GM23338 (cell line): ENCODE measurements around the gene THBS2. TPM values are rescaled to one million over a fixed set of nuclear protein-coding genes. Genes with fewer than 3 reads are reported as not detected.

Experiments
- ATAC-seq: fragments of 200-7000 bp; cut with Tn5 transposase; 3 replicates; pipeline ENCODE4 v1.9.1; 2020
- DNase-seq: peaks from one replicate; pipeline ENCODE4 v3.0.0-alpha.2; 2015; ENCODE audit warnings: low spot score
- H2AFZ ChIP-seq: fragments of 200-600 bp; sonication (generic); 2 replicates; pipeline ENCODE4 v1.8.0; 2016; ENCODE audit warnings: antibody characterized with exemption, mild to moderate bottlenecking, moderate library complexity
- H3F3A ChIP-seq: fragments of 200-600 bp; sonication (generic); replicated peaks from 2 replicates; pipeline ENCODE4 v1.8.0; 2017; ENCODE audit warnings: antibody characterized with exemption, mixed run types, low read depth
- H3K27ac ChIP-seq: fragments of 200-600 bp; sonication (generic); 2 replicates; pipeline ENCODE4 v1.6.1; 2016; ENCODE audit warnings: low read depth
- H3K27me3 ChIP-seq: fragments of 200-600 bp; sonication (generic); 2 replicates; pipeline ENCODE4 v1.8.0; 2016; ENCODE audit warnings: mild to moderate bottlenecking, mixed run types, moderate library complexity; ENCODE audit not compliant: insufficient read depth
- H3K36me3 ChIP-seq: fragments of 200-600 bp; sonication (generic); 2 replicates; pipeline ENCODE4 v1.8.0; 2016; ENCODE audit warnings: mild to moderate bottlenecking; ENCODE audit not compliant: insufficient read depth
- H3K4me1 ChIP-seq: fragments of 200-600 bp; sonication (generic); 2 replicates; pipeline ENCODE4 v1.8.0; 2016; ENCODE audit warnings: mild to moderate bottlenecking, moderate library complexity; ENCODE audit not compliant: insufficient read depth
- H3K4me2 ChIP-seq: fragments of 200-600 bp; sonication (generic); 2 replicates; pipeline ENCODE4 v1.7.1; 2017; ENCODE audit warnings: mixed run types
- H3K4me3 ChIP-seq: fragments of 200-600 bp; sonication (generic); 2 replicates; pipeline ENCODE4 v1.6.1; 2016; ENCODE audit warnings: mixed run types
- H3K79me2 ChIP-seq: fragments of 200-600 bp; sonication (generic); replicated peaks from 2 replicates; pipeline ENCODE4 v1.8.0; 2017; ENCODE audit warnings: mild to moderate bottlenecking; ENCODE audit not compliant: insufficient read depth
- H3K9me2 ChIP-seq: fragments of 200-600 bp; sonication (generic); 2 replicates; pipeline ENCODE4 v1.8.0; 2017; ENCODE audit not compliant: insufficient read depth
- H4K20me1 ChIP-seq: fragments of 200-600 bp; sonication (generic); replicated peaks from 2 replicates; pipeline ENCODE4 v1.8.0; 2017; ENCODE audit warnings: mild to moderate bottlenecking; ENCODE audit not compliant: insufficient read depth
- H3K27ac Mint-ChIP-seq: 2 replicates; pipeline ENCODE4 v1.8.0; 2020; ENCODE audit warnings: inconsistent platforms, mild to moderate bottlenecking, moderate library complexity, mixed read lengths
- H3K27me3 Mint-ChIP-seq: 3 replicates; pipeline ENCODE4 v1.8.0; 2022; ENCODE audit warnings: low read depth, mild to moderate bottlenecking, moderate library complexity, mixed read lengths, inconsistent platforms; ENCODE audit not compliant: insufficient read depth, poor library complexity
- H3K36me3 Mint-ChIP-seq: 3 replicates; pipeline ENCODE4 v1.8.0; 2021; ENCODE audit warnings: low read depth, mild to moderate bottlenecking, inconsistent platforms, moderate library complexity, mixed read lengths
- H3K4me1 Mint-ChIP-seq: 3 replicates; pipeline ENCODE4 v1.8.0; 2020; ENCODE audit warnings: mild to moderate bottlenecking, inconsistent platforms, mixed read lengths
- H3K4me3 Mint-ChIP-seq: 3 replicates; pipeline ENCODE4 v1.8.0; 2021; ENCODE audit warnings: moderate library complexity, mild to moderate bottlenecking, inconsistent platforms, mixed read lengths
- H3K9me3 Mint-ChIP-seq: 3 replicates; pipeline ENCODE4 v1.8.0; 2020; ENCODE audit warnings: moderate library complexity, mild to moderate bottlenecking, inconsistent platforms, mixed read lengths
- CREB1 ChIP-seq: fragments of 250-450 bp; sonication (Bioruptor Pico); IDR thresholded peaks from 2 replicates; pipeline ENCODE4 v1.5.0; 2020; ENCODE audit warnings: low read depth, mild to moderate bottlenecking, moderate library complexity
- EZH2 ChIP-seq: fragments of 200-600 bp; sonication (generic); IDR thresholded peaks from one replicate; pipeline ENCODE4 v1.8.0; 2017; ENCODE audit warnings: antibody characterized with exemption, mild to moderate bottlenecking, low read depth; ENCODE audit not compliant: unreplicated experiment
- EZH2phosphoT487 ChIP-seq: fragments of 200-600 bp; sonication (generic); IDR thresholded peaks from one replicate; pipeline ENCODE4 v1.8.1; 2018; ENCODE audit warnings: antibody characterized with exemption; ENCODE audit not compliant: unreplicated experiment
- JUNB ChIP-seq: IDR thresholded peaks from one replicate; pipeline ENCODE4 v1.6.1; 2016; ENCODE audit warnings: antibody characterized with exemption; ENCODE audit not compliant: unreplicated experiment
- NANOG ChIP-seq: IDR thresholded peaks from 2 replicates; pipeline ENCODE4 v1.6.1; 2016; ENCODE audit warnings: antibody characterized with exemption, borderline replicate concordance
- POLR2AphosphoS5 ChIP-seq: IDR thresholded peaks from 2 replicates; pipeline ENCODE4 v1.6.1; 2016; ENCODE audit warnings: antibody characterized with exemption, low read depth
- REST ChIP-seq: IDR thresholded peaks from one replicate; pipeline ENCODE4 v1.6.1; 2018; ENCODE audit warnings: antibody characterized with exemption; ENCODE audit not compliant: unreplicated experiment
- STAT1 ChIP-seq: IDR thresholded peaks from one replicate; pipeline ENCODE4 v1.6.1; 2016; ENCODE audit warnings: antibody characterized with exemption; ENCODE audit not compliant: unreplicated experiment
- ZNF114 ChIP-seq: fragments of 250-450 bp; sonication (Bioruptor Pico); IDR thresholded peaks from 2 replicates; pipeline ENCODE4 v1.5.0; 2020; ENCODE audit warnings: mild to moderate bottlenecking, moderate library complexity
- ZNF462 ChIP-seq: fragments of 250-450 bp; sonication (Bioruptor Pico); IDR thresholded peaks from 2 replicates; pipeline ENCODE4 v1.5.0; 2020; ENCODE audit warnings: mild to moderate bottlenecking, moderate library complexity
- polyA plus RNA-seq: library from polyadenylated mRNA; unstranded; fragments of >200 nt; fragmentation: Nextera tagmentation; extraction: Ambion mirVana; gene quantifications from 2 replicates; pipeline ENCODE4 v1.2.1, GENCODE V29; 2016
- total RNA-seq: library from RNA; depleted of rRNA; stranded (reverse); fragments of >200 nt; shearing (Covaris generic); gene quantifications from 2 replicates; pipeline ENCODE4 v1.2.3, GENCODE V29; 2014

Gene THBS2
- total and polyA plus RNA-seq, 2 experiments from 2014 or later, result 7.9 to 44.7 TPM

GRCh38 chr6:169194737-169195136 lies 58.9 kb downstream of the THBS2 start (continued):
- TF ChIP-seq ZNF462, result no peak
- no peak for TF ChIP-seq JUNB

GRCh38 chr6:169190970-169191369 lies 62.7 kb downstream of the THBS2 start:
- no peak overlapping the region for H3K4me2 ChIP-seq
- H3K79me2 ChIP-seq, result no peaks in the 10 kb centered on the region
- ATAC-seq (no peak), DNase-seq (no peak)
- no peak overlapping the region for H3K4me3 ChIP-seq
- Mint-ChIP-seq H3K4me3 (no peak overlapping the region), H3K27ac (no peak overlapping the region), H3K9me3 (peaks cover 25% of the 10 kb centered on the region), H3K4me1 (no peaks in the 10 kb centered on the region), H3K36me3 (peaks cover 6% of the 10 kb centered on the region; the same call in 1 of the 3 replicates), H3K27me3 (peaks cover 2% of the 10 kb centered on the region)
- no peaks in the 10 kb centered on the region for H3K9me2 ChIP-seq
- H3K27ac ChIP-seq, result no peak overlapping the region
- no peaks in the 10 kb centered on the region for H3F3A ChIP-seq
- no peaks in the 10 kb centered on the region for H3K36me3 ChIP-seq
- H3K27me3 ChIP-seq, result no peaks in the 10 kb centered on the region
- H2AFZ ChIP-seq, result no peak overlapping the region; the same call in 1 of the 2 replicates
- H3K4me1 ChIP-seq, result no peaks in the 10 kb centered on the region
- no peaks in the 10 kb centered on the region for H4K20me1 ChIP-seq
- TF ChIP-seq STAT1, result no peak
- no peak for TF ChIP-seq ZNF114 (CRISPR knock-in tag)
- TF ChIP-seq REST, result no peak
- TF ChIP-seq CREB1 (CRISPR knock-in tag), result no peak
- TF ChIP-seq POLR2AphosphoS5, result no peak
- TF ChIP-seq EZH2phosphoT487, result no peak
- TF ChIP-seq EZH2, result no peak
- no peak for TF ChIP-seq NANOG
- TF ChIP-seq JUNB, result no peak
